H9 (cell line): ENCODE data around the gene GEN1. TPM values are rescaled to one million over a fixed set of nuclear protein-coding genes. Genes with fewer than 3 reads are reported as not detected.

Experiments used
- DNase-seq: peaks from one replicate; pipeline ENCODE4 v3.0.0-alpha.2; 2017
- H2AFZ ChIP-seq: one replicate; pipeline ENCODE4 v1.6.1; 2013; ENCODE audit warnings: mild to moderate bottlenecking, low read length, control low read depth, moderate library complexity
- H2AK5ac ChIP-seq: 2 replicates; pipeline ENCODE4 v1.6.1; 2013; ENCODE audit warnings: low read length, control low read depth, mixed read lengths; ENCODE audit not compliant: insufficient read length
- H2BK120ac ChIP-seq: one replicate; pipeline ENCODE4 v1.6.1; 2013; ENCODE audit warnings: low read depth, mild to moderate bottlenecking, low read length, control low read depth, inconsistent platforms; ENCODE audit not compliant: poor library complexity, severe bottlenecking
- H2BK12ac ChIP-seq: 2 replicates; pipeline ENCODE4 v1.6.1; 2013; ENCODE audit warnings: low read length, control low read depth, mixed read lengths, low read depth; ENCODE audit not compliant: insufficient read length
- H2BK15ac ChIP-seq: 2 replicates; pipeline ENCODE4 v1.6.1; 2013; ENCODE audit warnings: low read depth, low read length, control low read depth
- H2BK20ac ChIP-seq: one replicate; pipeline ENCODE4 v1.6.1; 2013; ENCODE audit warnings: low read depth, mild to moderate bottlenecking, low read length, control low read depth, inconsistent platforms; ENCODE audit not compliant: poor library complexity, severe bottlenecking
- H2BK5ac ChIP-seq: 2 replicates; pipeline ENCODE4 v1.6.1; 2013; ENCODE audit warnings: low read length, control low read depth, mixed read lengths; ENCODE audit not compliant: insufficient read length
- H3K14ac ChIP-seq: 2 replicates; pipeline ENCODE4 v1.6.1; 2013; ENCODE audit warnings: low read length, control low read depth; ENCODE audit not compliant: insufficient read depth
- H3K18ac ChIP-seq: 2 replicates; pipeline ENCODE4 v1.6.1; 2013; ENCODE audit warnings: low read depth, mild to moderate bottlenecking, mixed read lengths, low read length, control low read depth; ENCODE audit not compliant: insufficient read length
- H3K23ac ChIP-seq: 2 replicates; pipeline ENCODE4 v1.6.1; 2013; ENCODE audit warnings: low read length, control low read depth, mixed read lengths, low read depth; ENCODE audit not compliant: insufficient read length
- H3K23me2 ChIP-seq: 2 replicates; pipeline ENCODE4 v1.6.1; 2013; ENCODE audit warnings: low read depth, mild to moderate bottlenecking, mixed read lengths, low read length, control low read depth; ENCODE audit not compliant: insufficient read length, poor library complexity, severe bottlenecking
- H3K27ac ChIP-seq: 2 replicates; pipeline ENCODE4 v1.5.1; 2013; ENCODE audit warnings: low read length, control low read depth, mixed read lengths, low read depth; ENCODE audit not compliant: insufficient read length
- H3K27me3 ChIP-seq: 2 replicates; pipeline ENCODE4 v1.6.1; 2013; ENCODE audit warnings: low read length, control low read depth, inconsistent platforms; ENCODE audit not compliant: insufficient read depth
- H3K4ac ChIP-seq: 2 replicates; pipeline ENCODE4 v1.6.1; 2013; ENCODE audit warnings: low read depth, mild to moderate bottlenecking, control low read depth, inconsistent platforms, low read length, moderate library complexity
- H3K4me1 ChIP-seq: 2 replicates; pipeline ENCODE4 v1.6.1; 2013; ENCODE audit warnings: low read length, control low read depth, inconsistent platforms; ENCODE audit not compliant: insufficient read depth
- H3K4me2 ChIP-seq: 2 replicates; pipeline ENCODE4 v1.6.1; 2013; ENCODE audit warnings: low read length, control low read depth, mixed read lengths; ENCODE audit not compliant: insufficient read length, insufficient read depth
- H3K56ac ChIP-seq: 2 replicates; pipeline ENCODE4 v1.6.1; 2013; ENCODE audit warnings: low read depth, mild to moderate bottlenecking, mixed read lengths, low read length, control low read depth; ENCODE audit not compliant: insufficient read length
- H3K79me1 ChIP-seq: 2 replicates; pipeline ENCODE4 v1.6.1; 2013; ENCODE audit warnings: low read depth, mild to moderate bottlenecking, moderate library complexity, low read length, control low read depth, inconsistent platforms; ENCODE audit not compliant: insufficient read depth, poor library complexity, severe bottlenecking
- H3K79me2 ChIP-seq: 2 replicates; pipeline ENCODE4 v1.6.1; 2013; ENCODE audit warnings: low read length, control low read depth, inconsistent platforms; ENCODE audit not compliant: insufficient read depth
- H3K9ac ChIP-seq: 2 replicates; pipeline ENCODE4 v1.6.1; 2013; ENCODE audit warnings: low read length, control low read depth, mixed read lengths; ENCODE audit not compliant: insufficient read length; ENCODE audit errors: extremely low read depth
- H3K9me3 ChIP-seq: one replicate; pipeline ENCODE4 v1.6.1; 2013; ENCODE audit warnings: low read depth, low read length, inconsistent platforms; ENCODE audit not compliant: control insufficient read depth
- H3T11ph ChIP-seq: one replicate; pipeline ENCODE4 v1.6.1; 2013; ENCODE audit warnings: mild to moderate bottlenecking, low read length, control low read depth, inconsistent platforms
- H4K20me1 ChIP-seq: one replicate; pipeline ENCODE4 v1.6.1; 2013; ENCODE audit not compliant: control insufficient read depth, insufficient read length, insufficient read depth
- H4K5ac ChIP-seq: 2 replicates; pipeline ENCODE4 v1.6.1; 2013; ENCODE audit warnings: low read depth, mild to moderate bottlenecking, mixed read lengths, low read length, control low read depth; ENCODE audit not compliant: insufficient read length
- H4K8ac ChIP-seq: replicated peaks from 2 replicates; pipeline ENCODE4 v1.6.1; 2013; ENCODE audit warnings: low read length, control low read depth, mixed read lengths, low read depth; ENCODE audit not compliant: insufficient read length
- H4K91ac ChIP-seq: 2 replicates; pipeline ENCODE4 v1.6.1; 2013; ENCODE audit warnings: low read depth, mild to moderate bottlenecking, moderate library complexity, mixed read lengths, low read length, control low read depth; ENCODE audit not compliant: insufficient read length
- H3K27ac Mint-ChIP-seq, 3 experiments: 2 replicates in 2 of 3; 3 replicates in 1 of 3; pipeline ENCODE4 v1.8.0; 2020 to 2021; ENCODE audit warnings: mixed read lengths in 3 of 3, mild to moderate bottlenecking in 1 of 3, moderate library complexity in 1 of 3
- H3K27me3 Mint-ChIP-seq: 2 replicates; pipeline ENCODE4 v1.8.0; 2021; ENCODE audit warnings: low read depth, mild to moderate bottlenecking, moderate library complexity, mixed read lengths
- H3K36me3 Mint-ChIP-seq, 3 experiments: 2 replicates in 2 of 3; 3 replicates in 1 of 3; pipeline ENCODE4 v1.8.0; 2020 to 2021; ENCODE audit warnings: low read depth in 3 of 3, mixed read lengths in 3 of 3; ENCODE audit not compliant: insufficient read depth in 1 of 3
- H3K4me1 Mint-ChIP-seq, 2 experiments: 2 replicates each; pipeline ENCODE4 v1.8.0; 2020; ENCODE audit warnings: mixed read lengths in 2 of 2
- H3K4me3 Mint-ChIP-seq, 2 experiments: 2 replicates in 1 of 2; 3 replicates in 1 of 2; pipeline ENCODE4 v1.8.0; 2020 to 2021; ENCODE audit warnings: mild to moderate bottlenecking in 2 of 2, mixed read lengths in 2 of 2, moderate library complexity in 1 of 2
- H3K9me3 Mint-ChIP-seq, 2 experiments: 2 replicates in 1 of 2; 3 replicates in 1 of 2; pipeline ENCODE4 v1.8.0; 2020; ENCODE audit warnings: mild to moderate bottlenecking in 2 of 2, mixed read lengths in 2 of 2, moderate library complexity in 1 of 2
- WGBS: extraction: QIAGEN DNeasy Blood & Tissue Kit; methylation state at CpG from one replicate; pipeline ENCODE4 v1.1.7; 2013; ENCODE audit warnings: missing lambda C conversion rate, low lambda C conversion rate, mixed read lengths; ENCODE audit not compliant: insufficient read length; ENCODE audit errors: extremely low coverage; 5-methylcytosine and 5-hydroxymethylcytosine counted together
- total RNA-seq: library from RNA; stranded (reverse); gene quantifications from 2 replicates; pipeline ENCODE4 v1.2.1, GENCODE V29; 2021
- TF ChIP-seq, protein P1 (sequence below): fragments of 200-600 bp; sonication (generic); conservative IDR thresholded peaks from 3 replicates; pipeline ENCODE4 v1.8.0; 2021; ENCODE audit warnings: antibody characterized with exemption, mild to moderate bottlenecking

The GEN1 gene
- total RNA-seq, 1 experiment from 2014 or later: 28.1 TPM

DNA sequence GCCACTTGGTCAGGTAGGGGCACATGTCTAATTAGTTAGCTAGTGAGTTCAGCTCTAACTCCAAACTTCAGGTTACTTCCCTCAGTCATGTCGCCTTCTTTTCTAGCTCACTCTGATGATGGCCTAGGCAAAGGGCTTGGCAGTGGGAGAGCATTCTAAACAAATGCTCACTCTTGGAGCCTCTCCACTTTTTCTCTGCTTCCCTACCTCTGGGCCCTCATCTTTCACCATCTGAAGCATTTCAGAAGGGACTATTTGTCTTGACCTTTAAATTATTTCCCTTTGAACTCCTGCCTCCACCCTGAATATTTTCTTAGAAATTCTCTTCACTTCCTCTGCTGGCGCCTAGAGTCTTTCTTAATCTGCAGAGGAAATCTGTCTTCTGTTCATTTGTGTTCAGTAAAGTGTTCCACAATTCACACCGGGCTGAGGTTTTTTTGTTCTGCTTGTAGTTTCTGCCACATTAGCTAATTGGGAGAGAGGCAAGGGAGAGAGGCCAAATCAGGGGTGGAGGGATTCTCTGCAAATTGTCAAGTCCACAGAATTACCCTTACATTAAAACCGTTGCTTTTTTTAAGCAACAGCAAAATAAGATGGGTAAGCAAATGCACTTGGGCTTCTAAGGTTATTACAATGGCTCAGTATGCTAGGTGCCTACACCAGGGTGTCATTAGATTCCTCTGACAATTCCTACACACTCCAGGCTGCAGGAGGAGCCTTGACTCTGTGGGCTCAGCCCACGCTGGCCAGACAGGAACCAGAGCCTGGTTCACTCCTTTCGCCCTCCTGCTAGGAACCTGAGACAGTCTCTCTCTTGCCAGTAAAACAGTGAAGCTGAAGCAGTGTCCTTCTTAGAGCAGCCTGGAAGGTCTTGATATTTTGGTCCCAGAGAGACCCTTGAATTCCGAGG lies 67.9 kb downstream of the GEN1 start:
- no peak overlapping the region for H4K8ac ChIP-seq
- H3K9me3 ChIP-seq: no peaks in the 10 kb centered on the region
- H3K23ac ChIP-seq: no peak overlapping the region
- H2BK12ac ChIP-seq: no peak overlapping the region
- peaks cover 0 to 3% of the 10 kb centered on the region in 2 experiments; a peak in 3 of 5 replicates for H3K9me3 Mint-ChIP-seq
- no peaks in the 10 kb centered on the region for H3K27me3 ChIP-seq
- H3K9ac ChIP-seq: no peak overlapping the region
- H4K91ac ChIP-seq: no peak overlapping the region
- no peak overlapping the region for H3K4me3 Mint-ChIP-seq
- peaks cover 0 to 3% (median 0%) of the 10 kb centered on the region in 3 experiments; a peak in 1 of 7 replicates for H3K36me3 Mint-ChIP-seq
- no peak overlapping the region for H3K27ac ChIP-seq
- no peaks in the 10 kb centered on the region for H3K79me1 ChIP-seq
- H3K4me1 Mint-ChIP-seq: peaks cover 26 to 30% of the 10 kb centered on the region in 2 experiments
- H3K27ac Mint-ChIP-seq: peak overlapping the region in 1 of 3 experiments; percentile 12; a peak in 1 of 7 replicates
- H2BK15ac ChIP-seq: no peak overlapping the region
- DNase-seq: no peak
- no peak overlapping the region for H2BK20ac ChIP-seq
- H2BK120ac ChIP-seq: no peak overlapping the region
- TF ChIP-seq, protein P1, sequence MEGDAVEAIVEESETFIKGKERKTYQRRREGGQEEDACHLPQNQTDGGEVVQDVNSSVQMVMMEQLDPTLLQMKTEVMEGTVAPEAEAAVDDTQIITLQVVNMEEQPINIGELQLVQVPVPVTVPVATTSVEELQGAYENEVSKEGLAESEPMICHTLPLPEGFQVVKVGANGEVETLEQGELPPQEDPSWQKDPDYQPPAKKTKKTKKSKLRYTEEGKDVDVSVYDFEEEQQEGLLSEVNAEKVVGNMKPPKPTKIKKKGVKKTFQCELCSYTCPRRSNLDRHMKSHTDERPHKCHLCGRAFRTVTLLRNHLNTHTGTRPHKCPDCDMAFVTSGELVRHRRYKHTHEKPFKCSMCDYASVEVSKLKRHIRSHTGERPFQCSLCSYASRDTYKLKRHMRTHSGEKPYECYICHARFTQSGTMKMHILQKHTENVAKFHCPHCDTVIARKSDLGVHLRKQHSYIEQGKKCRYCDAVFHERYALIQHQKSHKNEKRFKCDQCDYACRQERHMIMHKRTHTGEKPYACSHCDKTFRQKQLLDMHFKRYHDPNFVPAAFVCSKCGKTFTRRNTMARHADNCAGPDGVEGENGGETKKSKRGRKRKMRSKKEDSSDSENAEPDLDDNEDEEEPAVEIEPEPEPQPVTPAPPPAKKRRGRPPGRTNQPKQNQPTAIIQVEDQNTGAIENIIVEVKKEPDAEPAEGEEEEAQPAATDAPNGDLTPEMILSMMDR: no peak
- no peak overlapping the region for H4K5ac ChIP-seq
- H3K4me1 ChIP-seq: peaks cover 3% of the 10 kb centered on the region; the same call in 1 of the 2 replicates
- no peak overlapping the region for H3K4ac ChIP-seq
- no CpG with 5 or more reads among the region's 7 CpGs for WGBS
- H2AK5ac ChIP-seq: no peak overlapping the region
- no peak overlapping the region for H3K56ac ChIP-seq
- peaks cover 38% of the 10 kb centered on the region for H3K27me3 Mint-ChIP-seq
- no peak overlapping the region for H2BK5ac ChIP-seq
- H2AFZ ChIP-seq: no peak overlapping the region
- no peak overlapping the region for H3K18ac ChIP-seq
- no peak overlapping the region for H3K4me2 ChIP-seq
- H3K79me2 ChIP-seq: no peaks in the 10 kb centered on the region
- no peaks in the 10 kb centered on the region for H3K23me2 ChIP-seq
- no peak overlapping the region for H3T11ph ChIP-seq
- H3K14ac ChIP-seq: no peak overlapping the region
- no peaks in the 10 kb centered on the region for H4K20me1 ChIP-seq
